Prostate gland (tissue), 2 donors: ENCODE data around the gene UGT1A10. TPM values are rescaled to one million over a fixed set of nuclear protein-coding genes. Genes with fewer than 3 reads are reported as not detected.
A peak's percentile ranks its signal among the peaks of the same experiment; 100 is the strongest.

Experiments
- DNase-seq: peaks from one replicate; pipeline ENCODE4 v3.0.0-alpha.2; 2019; ENCODE audit warnings: low spot score
- H3K27ac ChIP-seq, 2 donors: fragments of 200-600 bp; sonication (generic); 2 replicates each; pipeline ENCODE4 v1.5.1; 2017 to 2019
- H3K27me3 ChIP-seq: fragments of 200-600 bp; sonication (generic); replicated peaks from 2 replicates; pipeline ENCODE4 v1.5.1; 2019; ENCODE audit not compliant: insufficient read depth
- H3K36me3 ChIP-seq, 2 donors: fragments of 200-600 bp; sonication (generic); 1 replicate in 1 of 2; 2 replicates in 1 of 2; pipeline versions ENCODE4 v1.5.1 to v1.8.1; 2017 to 2019
- H3K4me1 ChIP-seq: fragments of 200-600 bp; sonication (generic); replicated peaks from 2 replicates; pipeline ENCODE4 v1.5.1; 2019
- H3K4me3 ChIP-seq, 2 donors: fragments of 200-600 bp; sonication (generic); 2 replicates each; pipeline ENCODE4 v1.5.1; 2017 to 2019
- H3K9me3 ChIP-seq: fragments of 200-600 bp; sonication (generic); 2 replicates; pipeline ENCODE4 v1.5.1; 2017
- POLR2A ChIP-seq: fragments of 450-650 bp; IDR thresholded peaks from one replicate; pipeline ENCODE4 v1.6.1; 2016; ENCODE audit warnings: antibody characterized with exemption, mild to moderate bottlenecking
- POLR2AphosphoS5 ChIP-seq: sonication (generic); formaldehyde crosslinking; IDR thresholded peaks from one replicate; pipeline ENCODE4 v1.6.1; 2017; ENCODE audit warnings: antibody characterized with exemption
- WGBS: methylation state at CpG from one replicate; pipeline ENCODE4 v1.1.5; 2018; 5-methylcytosine and 5-hydroxymethylcytosine counted together
- intact Hi-C: fragments of 100-400 bp; cut with DNase I; formaldehyde crosslinking; loops from one replicate; pipeline ENCODE4 v1.14.2; 2022
- total RNA-seq, 2 donors: library from RNA; depleted of rRNA; stranded (reverse); fragments of >200 nt; gene quantifications; one replicate each; pipeline ENCODE4 v1.1.0, GENCODE V29; 2016
- TF ChIP-seq, protein P1 (sequence below), 4 experiments: fragments of 200-600 bp in 2 of 4; fragments of 450-650 bp in 2 of 4; sonication (generic) in 2 of 4; IDR thresholded peaks; 1 replicate in 3 of 4; 2 replicates in 1 of 4; pipeline ENCODE4 v1.5.1; 2016 to 2019; ENCODE audit warnings: antibody characterized with exemption in 4 of 4, mild to moderate bottlenecking in 2 of 4, moderate library complexity in 2 of 4

UGT1A10 gene
- total RNA-seq, 2 donors from 2014 or later: not detected

DNA sequence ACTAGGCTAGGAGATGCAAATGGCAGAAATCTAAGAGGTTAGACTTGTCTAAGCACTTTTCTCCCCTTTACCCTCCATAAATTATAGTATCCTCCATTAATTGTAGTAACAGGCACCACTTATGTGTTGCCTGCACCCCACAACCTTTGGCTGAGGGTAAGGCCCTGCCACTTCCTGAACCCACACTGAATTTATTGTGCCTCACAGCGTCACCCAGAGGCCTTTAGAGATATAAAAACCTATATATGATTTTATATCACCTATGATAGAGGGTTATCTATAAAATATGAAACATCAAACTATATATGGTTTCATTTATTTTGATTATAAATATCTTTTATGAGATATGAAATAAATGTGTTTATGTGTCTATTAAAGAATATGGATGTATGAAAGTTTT is 38.1 kb downstream of the UGT1A10 start:
- no peak overlapping the region for H3K27ac ChIP-seq
- no peaks in the 10 kb centered on the region for H3K36me3 ChIP-seq
- DNase-seq: no peak
- no peak overlapping the region for H3K4me3 ChIP-seq
- intact Hi-C loops: no loop called here
- TF ChIP-seq, protein P1, sequence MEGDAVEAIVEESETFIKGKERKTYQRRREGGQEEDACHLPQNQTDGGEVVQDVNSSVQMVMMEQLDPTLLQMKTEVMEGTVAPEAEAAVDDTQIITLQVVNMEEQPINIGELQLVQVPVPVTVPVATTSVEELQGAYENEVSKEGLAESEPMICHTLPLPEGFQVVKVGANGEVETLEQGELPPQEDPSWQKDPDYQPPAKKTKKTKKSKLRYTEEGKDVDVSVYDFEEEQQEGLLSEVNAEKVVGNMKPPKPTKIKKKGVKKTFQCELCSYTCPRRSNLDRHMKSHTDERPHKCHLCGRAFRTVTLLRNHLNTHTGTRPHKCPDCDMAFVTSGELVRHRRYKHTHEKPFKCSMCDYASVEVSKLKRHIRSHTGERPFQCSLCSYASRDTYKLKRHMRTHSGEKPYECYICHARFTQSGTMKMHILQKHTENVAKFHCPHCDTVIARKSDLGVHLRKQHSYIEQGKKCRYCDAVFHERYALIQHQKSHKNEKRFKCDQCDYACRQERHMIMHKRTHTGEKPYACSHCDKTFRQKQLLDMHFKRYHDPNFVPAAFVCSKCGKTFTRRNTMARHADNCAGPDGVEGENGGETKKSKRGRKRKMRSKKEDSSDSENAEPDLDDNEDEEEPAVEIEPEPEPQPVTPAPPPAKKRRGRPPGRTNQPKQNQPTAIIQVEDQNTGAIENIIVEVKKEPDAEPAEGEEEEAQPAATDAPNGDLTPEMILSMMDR (IDR thresholded peaks at IDR 0.05): no peak
- TF ChIP-seq POLR2A: no peak
- no peak for TF ChIP-seq POLR2AphosphoS5
- no peaks in the 10 kb centered on the region for H3K27me3 ChIP-seq
- H3K9me3 ChIP-seq: no peaks in the 10 kb centered on the region
- H3K4me1 ChIP-seq: no peaks in the 10 kb centered on the region
- 69% methylated on average over 1 of the region's 1 CpG for WGBS

DNA sequence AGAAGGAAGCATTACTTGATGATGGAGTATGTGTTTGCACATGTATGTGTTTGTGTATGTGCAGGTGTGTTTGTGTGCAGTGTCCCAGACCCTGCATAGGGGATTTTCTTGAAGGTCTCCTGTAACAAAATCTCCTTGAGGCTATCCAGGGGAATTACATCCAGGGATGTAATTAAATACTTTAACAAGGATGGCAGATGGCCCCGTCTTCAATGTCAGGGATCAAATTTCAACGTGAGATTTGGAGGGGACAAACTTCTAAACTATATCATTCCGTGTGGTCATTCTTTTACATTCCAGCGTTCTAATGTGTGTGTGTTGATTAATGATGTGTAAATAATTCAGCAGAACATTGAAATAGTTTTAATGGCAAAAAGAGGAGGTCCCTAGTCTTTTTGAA is 38.7 kb downstream of the UGT1A10 start:
- Histone ChIP-seq H3K4me1 (no peaks in the 10 kb centered on the region), H3K27ac (no peak overlapping the region), H3K27me3 (no peaks in the 10 kb centered on the region), H3K4me3 (no peak overlapping the region), H3K9me3 (no peaks in the 10 kb centered on the region), H3K36me3 (no peaks in the 10 kb centered on the region)
- no peak for DNase-seq
- intact Hi-C loops: no loop called here
- 13% methylated on average over 4 of the region's 4 CpGs for WGBS
- TF ChIP-seq POLR2A: no peak

DNA sequence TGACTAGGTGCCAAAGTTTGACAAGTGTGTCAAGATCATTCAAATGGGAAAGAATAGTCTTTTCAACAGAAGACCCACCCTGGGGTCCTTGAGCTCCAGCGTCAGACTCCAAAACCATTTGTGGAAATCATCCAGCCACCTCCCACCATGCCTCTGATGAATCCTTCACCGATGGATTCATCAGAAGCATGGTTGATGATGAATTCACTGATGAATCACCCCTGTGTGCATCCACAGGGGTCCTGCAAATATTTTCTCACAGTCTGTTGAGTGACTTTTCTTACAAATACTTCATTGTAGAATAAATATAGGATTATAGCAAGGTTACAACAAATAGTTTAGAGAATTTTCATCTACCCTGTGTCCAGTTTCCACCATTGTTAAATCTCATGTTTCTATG is 39.8 kb downstream of the UGT1A10 start:
- WGBS: 80% methylated on average over 2 of the region's 2 CpGs
- no peaks in the 10 kb centered on the region for H3K4me1 ChIP-seq
- H3K4me3 ChIP-seq: no peak overlapping the region
- H3K27me3 ChIP-seq: no peaks in the 10 kb centered on the region
- intact Hi-C loops: no loop called here
- TF ChIP-seq, protein P1 (IDR thresholded peaks at IDR 0.05): no peak
- TF ChIP-seq POLR2A: no peak
- TF ChIP-seq POLR2AphosphoS5: no peak
- DNase-seq: no peak
- H3K36me3 ChIP-seq: no peaks in the 10 kb centered on the region
- no peaks in the 10 kb centered on the region for H3K9me3 ChIP-seq
- no peak overlapping the region for H3K27ac ChIP-seq

DNA sequence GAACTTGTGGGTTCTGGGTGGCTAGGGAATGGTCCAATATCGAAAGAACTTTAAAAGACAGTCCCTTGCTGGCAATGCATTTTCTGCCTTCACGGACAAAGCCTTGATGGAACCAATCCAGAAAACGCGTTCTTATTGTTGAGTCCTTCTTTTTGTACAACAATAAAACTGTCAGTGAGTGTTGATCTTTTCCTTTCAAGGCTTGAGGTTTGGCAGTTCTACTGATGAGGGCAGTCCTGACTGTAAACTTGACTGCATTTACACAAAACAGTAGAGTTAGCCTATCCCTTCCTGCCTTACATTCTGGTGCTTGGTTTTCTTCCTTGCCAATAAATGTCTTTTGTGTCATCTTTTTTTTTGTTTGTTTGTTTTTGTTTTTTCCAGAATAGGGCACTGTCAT is 42.9 kb downstream of the UGT1A10 start:
- no peaks in the 10 kb centered on the region for H3K27me3 ChIP-seq
- H3K4me3 ChIP-seq: no peak overlapping the region
- intact Hi-C loops: no loop called here
- 15% methylated on average over 4 of the region's 4 CpGs for WGBS
- DNase-seq: peak; percentile 67
- no peak overlapping the region for H3K27ac ChIP-seq
- TF ChIP-seq POLR2A (no peak), POLR2AphosphoS5 (peak; percentile 67)
- no peaks in the 10 kb centered on the region for H3K4me1 ChIP-seq
- no peaks in the 10 kb centered on the region for H3K9me3 ChIP-seq
- no peaks in the 10 kb centered on the region for H3K36me3 ChIP-seq

DNA sequence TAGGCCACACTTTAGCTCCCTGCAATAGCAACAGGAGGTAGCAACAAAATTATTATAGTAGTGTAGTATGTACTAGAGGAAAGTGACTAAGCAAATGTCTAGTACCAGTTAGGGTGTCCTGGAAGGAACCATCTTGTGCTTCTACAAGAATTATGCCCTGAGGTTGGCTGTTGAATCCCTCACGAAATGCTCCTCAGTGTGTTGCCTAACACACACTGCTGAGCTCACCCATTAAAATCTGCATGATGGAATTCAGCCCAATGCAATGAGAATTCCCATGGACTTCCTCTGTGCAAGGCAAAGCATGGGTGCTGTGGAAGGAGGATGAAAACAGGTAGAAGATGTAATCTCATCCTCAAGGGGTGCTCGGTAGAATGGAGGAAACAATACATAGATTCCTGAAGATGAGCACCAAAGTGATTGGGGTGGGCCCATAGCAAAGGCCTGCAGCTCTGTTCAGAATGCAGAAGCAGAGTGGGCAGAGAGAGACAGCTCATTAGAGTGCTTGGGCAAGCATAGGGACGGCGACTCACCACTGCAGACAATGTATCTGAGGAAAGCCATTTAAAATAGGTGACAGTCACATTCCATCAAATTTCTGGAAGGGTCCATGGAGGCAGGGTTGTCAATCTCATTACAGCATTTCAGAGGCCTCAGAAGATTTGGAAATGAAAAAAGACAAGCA is 44.3 kb downstream of the UGT1A10 start:
- TF ChIP-seq, protein P1 (IDR thresholded peaks at IDR 0.05): no peak
- TF ChIP-seq POLR2A: no peak
- Histone ChIP-seq H3K36me3 (no peaks in the 10 kb centered on the region), H3K9me3 (no peaks in the 10 kb centered on the region), H3K27ac (no peak overlapping the region), H3K4me1 (no peaks in the 10 kb centered on the region), H3K4me3 (no peak overlapping the region), H3K27me3 (no peaks in the 10 kb centered on the region)
- intact Hi-C loops: no loop called here
- 83% methylated on average over 4 of the region's 4 CpGs for WGBS
- DNase-seq: no peak

DNA sequence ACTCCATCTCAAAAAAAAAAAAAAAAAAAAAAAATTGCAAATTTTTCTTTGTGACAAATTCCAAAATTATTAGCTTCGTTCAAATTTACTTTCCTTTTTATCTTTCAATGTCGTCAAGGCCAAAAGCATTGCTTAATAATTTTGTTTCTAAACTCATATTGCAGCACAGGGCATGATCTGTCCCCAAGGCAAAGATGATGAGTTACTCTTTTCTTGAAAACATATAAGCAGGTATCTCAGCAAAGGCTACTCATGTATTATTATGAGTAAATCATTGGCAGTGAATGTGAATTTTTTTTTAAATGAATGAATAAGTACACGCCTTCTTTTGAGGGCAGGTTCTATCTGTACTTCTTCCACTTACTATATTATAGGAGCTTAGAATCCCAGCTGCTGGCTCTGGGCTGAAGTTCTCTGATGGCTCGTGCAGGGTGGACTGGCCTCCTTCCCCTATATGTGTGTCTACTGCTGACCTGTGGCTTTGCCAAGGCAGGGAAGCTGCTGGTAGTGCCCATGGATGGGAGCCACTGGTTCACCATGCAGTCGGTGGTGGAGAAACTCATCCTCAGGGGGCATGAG is 45.4 kb downstream of the UGT1A10 start, which contains the start of gene UGT1A7:
UGT1A7 (plus strand) TSS at position 381 of the 579 bp plus-strand sequence; CDS start at position 418, 37 bp downstream.
- WGBS: 81% methylated on average over 5 of the region's 5 CpGs

More for the DNA sequence above, 45.4 kb downstream of the UGT1A10 start, which contains the start of gene UGT1A7:
- TF ChIP-seq POLR2AphosphoS5 (no peak), POLR2A (no peak)
- TF ChIP-seq, protein P1 (IDR thresholded peaks at IDR 0.05): no peak
- no peak within 1 kb of the TSS for H3K27ac ChIP-seq
- H3K4me1 ChIP-seq: no peaks in the 10 kb centered on the region
- H3K4me3 ChIP-seq: no peak within 1 kb of the TSS
- H3K27me3 ChIP-seq: no peaks in the 10 kb centered on the region
- no peaks in the 10 kb centered on the region for H3K36me3 ChIP-seq
- no peaks in the 10 kb centered on the region for H3K9me3 ChIP-seq
- DNase-seq: no peak
- intact Hi-C loops: no loop called here
